MM.1S (cell line): ENCODE measurements around the gene PACC1.
A peak's percentile ranks its signal among the peaks of the same experiment; 100 is the strongest.

Experiments
- DNase-seq: peaks from one replicate; pipeline ENCODE4 v3.0.0-alpha.2; 2015
- H2AFZ ChIP-seq: fragments of 300-600 bp; sonication (generic); 2 replicates; pipeline ENCODE4 v1.6.0; 2016; ENCODE audit warnings: antibody characterized with exemption, low read length
- H3F3A ChIP-seq: fragments of 300-600 bp; sonication (generic); 2 replicates; pipeline ENCODE4 v1.6.1; 2016; ENCODE audit warnings: mild to moderate bottlenecking, antibody characterized with exemption, low read length, moderate library complexity, mixed read lengths; ENCODE audit not compliant: insufficient read depth
- H3K27ac ChIP-seq: fragments of 300-600 bp; sonication (generic); 2 replicates; pipeline ENCODE4 v1.5.1; 2016; ENCODE audit warnings: mild to moderate bottlenecking, low read length
- H3K27me3 ChIP-seq: fragments of 300-600 bp; sonication (generic); replicated peaks from 2 replicates; pipeline ENCODE4 v1.6.0; 2016; ENCODE audit warnings: low read length; ENCODE audit not compliant: insufficient read depth
- H3K36me3 ChIP-seq: fragments of 300-600 bp; sonication (generic); replicated peaks from 2 replicates; pipeline ENCODE4 v1.6.1; 2016; ENCODE audit warnings: mild to moderate bottlenecking, low read length, mixed read lengths; ENCODE audit not compliant: insufficient read depth
- H3K4me1 ChIP-seq: fragments of 300-600 bp; sonication (generic); 2 replicates; pipeline ENCODE4 v1.6.1; 2016; ENCODE audit warnings: low read length, mixed read lengths
- H3K4me2 ChIP-seq: fragments of 300-600 bp; sonication (generic); 2 replicates; pipeline ENCODE4 v1.6.0; 2016; ENCODE audit warnings: low read depth, low read length
- H3K4me3 ChIP-seq: fragments of 300-600 bp; sonication (generic); 2 replicates; pipeline ENCODE4 v1.5.1; 2016; ENCODE audit warnings: low read length, mixed read lengths
- H3K79me2 ChIP-seq: fragments of 300-600 bp; sonication (generic); 2 replicates; pipeline ENCODE4 v1.6.1; 2016; ENCODE audit warnings: mixed run types, low read length, mixed read lengths
- H3K9ac ChIP-seq: fragments of 300-600 bp; sonication (generic); 2 replicates; pipeline ENCODE4 v1.6.1; 2016; ENCODE audit warnings: low read length, mixed read lengths
- H3K9me2 ChIP-seq: fragments of 300-600 bp; sonication (generic); replicated peaks from 2 replicates; pipeline ENCODE4 v1.6.1; 2016; ENCODE audit warnings: mild to moderate bottlenecking, low read length, mixed read lengths; ENCODE audit not compliant: insufficient read depth
- H3K9me3 ChIP-seq: fragments of 300-600 bp; sonication (generic); replicated peaks from 2 replicates; pipeline ENCODE4 v1.6.1; 2016; ENCODE audit warnings: mild to moderate bottlenecking, low read length, mixed read lengths; ENCODE audit not compliant: insufficient read depth
- H4K20me1 ChIP-seq: fragments of 300-600 bp; sonication (generic); 2 replicates; pipeline ENCODE4 v1.6.1; 2016; ENCODE audit warnings: mild to moderate bottlenecking, low read length, moderate library complexity, mixed read lengths; ENCODE audit not compliant: insufficient read depth
- CTCF ChIP-seq: fragments of 300-600 bp; sonication (generic); IDR thresholded peaks from 2 replicates; pipeline ENCODE4 v1.5.1; 2016; ENCODE audit warnings: antibody characterized with exemption, low read length, mixed read lengths
- EZH2 ChIP-seq: fragments of 300-600 bp; sonication (generic); optimal IDR thresholded peaks from 2 replicates; pipeline ENCODE3; 2017; ENCODE audit warnings: low read depth, mild to moderate bottlenecking, antibody characterized with exemption, low read length, mixed read lengths
- EZH2phosphoT487 ChIP-seq: fragments of 300-600 bp; sonication (generic); IDR thresholded peaks from 2 replicates; pipeline ENCODE4 v1.6.1; 2018; ENCODE audit warnings: antibody characterized with exemption, low read length

PACC1 gene

GRCh38 chr1:212437179-212437798, 22.6 kb upstream of the PACC1 start:
- H4K20me1 ChIP-seq: no peaks in the 10 kb centered on the region
- H3K9ac ChIP-seq: no peak overlapping the region
- H3K36me3 ChIP-seq: no peaks in the 10 kb centered on the region
- H3K4me1 ChIP-seq: 0 out of 2 replicates have a peak, but pooled peaks cover 1% of the 10 kb centered on the region
- no peaks in the 10 kb centered on the region for H3K27me3 ChIP-seq
- H3K27ac ChIP-seq: no peak overlapping the region
- no peak for DNase-seq
- no peak overlapping the region for H2AFZ ChIP-seq
- no peak for TF ChIP-seq CTCF
- no peak for TF ChIP-seq EZH2phosphoT487
- TF ChIP-seq EZH2: no peak
- H3K79me2 ChIP-seq: peaks cover 3% of the 10 kb centered on the region; the same call in 1 of the 2 replicates
- H3K9me2 ChIP-seq: no peaks in the 10 kb centered on the region
- H3F3A ChIP-seq: 0 out of 2 replicates have a peak, but pooled peaks cover 4% of the 10 kb centered on the region
- no peak overlapping the region for H3K4me3 ChIP-seq
- no peaks in the 10 kb centered on the region for H3K9me3 ChIP-seq
- H3K4me2 ChIP-seq: no peak overlapping the region

GRCh38 chr1:212434992-212435391, 20.3 kb upstream of the PACC1 start:
- H3K4me3 ChIP-seq: no peak overlapping the region
- H3K9ac ChIP-seq: no peak overlapping the region
- H3K79me2 ChIP-seq: no peaks in the 10 kb centered on the region
- no peaks in the 10 kb centered on the region for H3K36me3 ChIP-seq
- H3F3A ChIP-seq: 0 out of 2 replicates have a peak, but pooled peaks cover 4% of the 10 kb centered on the region
- no peak overlapping the region for H3K27ac ChIP-seq
- no peaks in the 10 kb centered on the region for H3K9me3 ChIP-seq
- H3K9me2 ChIP-seq: no peaks in the 10 kb centered on the region
- H4K20me1 ChIP-seq: no peaks in the 10 kb centered on the region
- H2AFZ ChIP-seq: no peak overlapping the region
- no peaks in the 10 kb centered on the region for H3K27me3 ChIP-seq
- H3K4me2 ChIP-seq: no peak overlapping the region
- 0 out of 2 replicates have a peak, but pooled peaks cover 4% of the 10 kb centered on the region for H3K4me1 ChIP-seq
- DNase-seq: no peak
- TF ChIP-seq EZH2phosphoT487 (no peak), EZH2 (no peak), CTCF (no peak)

- H3K4me3 ChIP-seq: peak overlapping the region; percentile 68
- H3K9me3 ChIP-seq: no peaks in the 10 kb centered on the region
- peak overlapping the region; percentile 54; the same call in 1 of the 2 replicates for H3K9ac ChIP-seq
- H3K4me1 ChIP-seq: 0 out of 2 replicates have a peak, but pooled peaks cover 4% of the 10 kb centered on the region
- H4K20me1 ChIP-seq: no peaks in the 10 kb centered on the region
- no peak overlapping the region for H3K27ac ChIP-seq
- H3F3A ChIP-seq: 0 out of 2 replicates have a peak, but pooled peaks cover 4% of the 10 kb centered on the region
- H3K4me2 ChIP-seq: peak overlapping the region; percentile 91
- TF ChIP-seq EZH2 (no peak), CTCF (no peak)
- H3K36me3 ChIP-seq: no peaks in the 10 kb centered on the region
- DNase-seq: no peak
- no peaks in the 10 kb centered on the region for H3K9me2 ChIP-seq
- no peaks in the 10 kb centered on the region for H3K27me3 ChIP-seq
- H2AFZ ChIP-seq: peak overlapping the region; percentile 85
- H3K79me2 ChIP-seq: no peaks in the 10 kb centered on the region
These were observed 19.1 kb upstream of the PACC1 start for GRCh38 chr1:212433577-212434462.
